ENCODE measurements around the gene DLK2. TPM values are rescaled to one million over a fixed set of nuclear protein-coding genes. Genes with fewer than 3 reads are reported as not detected.
"Not testable (repeated sequence)": the region's sequence is repeated elsewhere in the genome, so short reads cannot be mapped to it uniquely, and the experiment has no call there.

DLK2 gene
- total and polyA plus RNA-seq, 2 donors from 2014 or later, result 0.50 TPM; not detected in 1

DNA sequence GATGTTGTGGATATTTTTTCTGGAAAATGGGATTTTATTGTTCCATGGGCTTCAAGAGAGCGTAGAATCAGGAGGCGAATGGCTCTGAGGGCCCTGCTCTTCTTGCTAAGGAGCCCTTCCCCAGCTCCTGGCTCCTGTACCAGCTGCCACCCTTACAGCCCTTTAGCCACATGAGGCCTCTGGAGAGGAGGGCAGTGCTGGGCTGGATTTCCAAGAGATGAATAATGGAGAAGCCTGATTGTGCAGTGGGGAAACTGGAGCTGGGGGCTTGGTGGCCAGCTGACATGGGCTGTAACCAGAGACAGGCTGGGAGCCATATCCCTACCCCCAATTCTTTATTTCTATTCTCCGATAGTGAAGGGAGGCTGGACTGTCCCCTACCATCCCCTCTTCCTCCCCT lies 45.6 kb upstream of the DLK2 start:
- TF ChIP-seq, protein P1, sequence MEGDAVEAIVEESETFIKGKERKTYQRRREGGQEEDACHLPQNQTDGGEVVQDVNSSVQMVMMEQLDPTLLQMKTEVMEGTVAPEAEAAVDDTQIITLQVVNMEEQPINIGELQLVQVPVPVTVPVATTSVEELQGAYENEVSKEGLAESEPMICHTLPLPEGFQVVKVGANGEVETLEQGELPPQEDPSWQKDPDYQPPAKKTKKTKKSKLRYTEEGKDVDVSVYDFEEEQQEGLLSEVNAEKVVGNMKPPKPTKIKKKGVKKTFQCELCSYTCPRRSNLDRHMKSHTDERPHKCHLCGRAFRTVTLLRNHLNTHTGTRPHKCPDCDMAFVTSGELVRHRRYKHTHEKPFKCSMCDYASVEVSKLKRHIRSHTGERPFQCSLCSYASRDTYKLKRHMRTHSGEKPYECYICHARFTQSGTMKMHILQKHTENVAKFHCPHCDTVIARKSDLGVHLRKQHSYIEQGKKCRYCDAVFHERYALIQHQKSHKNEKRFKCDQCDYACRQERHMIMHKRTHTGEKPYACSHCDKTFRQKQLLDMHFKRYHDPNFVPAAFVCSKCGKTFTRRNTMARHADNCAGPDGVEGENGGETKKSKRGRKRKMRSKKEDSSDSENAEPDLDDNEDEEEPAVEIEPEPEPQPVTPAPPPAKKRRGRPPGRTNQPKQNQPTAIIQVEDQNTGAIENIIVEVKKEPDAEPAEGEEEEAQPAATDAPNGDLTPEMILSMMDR (IDR thresholded peaks at IDR 0.05; ENCODE audit: borderline replicate concordance, extremely low read depth, insufficient read depth), result no peak
- intact Hi-C loops (cut with DNase I), result loop anchor here (10.0 kb wide), 1 partner anchor 46 kb away; the partner anchor contains the start of gene DLK2
- H3K4me1 ChIP-seq (ENCODE audit: control insufficient read depth in 2 of 3, insufficient read depth in 2 of 3, low read depth in 1 of 3, low read length in 3 of 3), result peaks cover 0 to 9% (median 0%) of the 10 kb centered on the region in 3 donors
- H3K27ac ChIP-seq (ENCODE audit: low read depth in 2 of 2, low read length in 2 of 2), result no peak overlapping the region
- H3K4me3 ChIP-seq (ENCODE audit: low read length in 3 of 3), result no peak overlapping the region
- no peak overlapping the region for H3K9ac ChIP-seq (ENCODE audit: low read length in 3 of 3)
- no peak for FAIRE-seq
- no peaks in the 10 kb centered on the region for H3K27me3 ChIP-seq (ENCODE audit: control insufficient read depth, insufficient read depth, low read length)
- DNase-seq, result no peak
- no peaks in the 10 kb centered on the region for H3K9me3 ChIP-seq (ENCODE audit: control insufficient read depth in 2 of 3, insufficient read depth in 1 of 3, low read length in 3 of 3)
- H3K36me3 ChIP-seq (ENCODE audit: control insufficient read depth in 2 of 3, insufficient read depth in 3 of 3, low read length in 3 of 3), result peaks cover 5 to 61% (median 35%) of the 10 kb centered on the region in 3 donors

DNA sequence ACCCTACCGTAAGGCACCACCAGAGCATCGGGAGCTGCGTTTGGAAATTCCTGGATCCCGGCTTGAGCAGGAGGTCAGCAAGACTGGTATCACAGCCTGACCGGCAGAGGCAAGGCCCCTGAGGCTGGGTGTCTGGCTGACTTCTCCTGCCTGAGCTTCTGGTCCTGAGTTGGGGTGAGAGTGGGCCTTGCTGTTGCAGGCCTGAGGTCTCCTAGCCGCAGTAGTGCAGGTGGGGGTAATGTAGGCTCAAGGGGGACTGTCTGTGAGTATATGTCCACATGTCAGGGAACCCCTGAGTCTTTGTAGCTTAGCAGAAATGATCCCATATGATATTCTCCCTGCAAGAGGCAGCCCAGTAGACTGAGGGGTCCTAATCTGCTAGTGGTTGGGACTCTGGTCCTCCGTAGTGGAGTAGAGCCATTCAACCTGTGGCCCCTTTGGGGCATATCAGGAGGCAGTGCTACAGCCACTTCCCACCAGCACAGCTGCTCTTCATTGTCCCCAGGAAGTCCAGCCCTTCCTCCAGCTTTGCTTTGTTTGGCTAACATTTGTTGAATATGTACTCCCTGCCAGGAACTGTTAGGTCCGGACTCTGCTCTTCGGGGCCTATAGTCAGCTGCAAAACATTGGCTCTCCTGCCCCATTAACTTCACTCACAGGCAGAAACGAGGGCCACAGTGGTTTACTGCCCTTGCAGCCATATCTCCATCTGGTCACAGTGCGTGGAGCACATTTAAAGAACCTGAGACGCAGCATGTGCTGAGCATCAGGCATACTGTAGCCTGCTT lies 43.9 kb upstream of the DLK2 start:
- TF ChIP-seq, protein P1 (IDR thresholded peaks at IDR 0.05; ENCODE audit: borderline replicate concordance, extremely low read depth, insufficient read depth), result no peak
- H3K9ac ChIP-seq (ENCODE audit: low read length in 3 of 3), result no peak overlapping the region
- H3K4me1 ChIP-seq (ENCODE audit: control insufficient read depth in 2 of 3, insufficient read depth in 2 of 3, low read depth in 1 of 3, low read length in 3 of 3), result peaks cover 0 to 13% (median 2%) of the 10 kb centered on the region in 3 donors
- no peaks in the 10 kb centered on the region for H3K27me3 ChIP-seq (ENCODE audit: control insufficient read depth, insufficient read depth, low read length)
- H3K27ac ChIP-seq (ENCODE audit: low read depth in 2 of 2, low read length in 2 of 2), result no peak overlapping the region
- no peaks in the 10 kb centered on the region for H3K9me3 ChIP-seq (ENCODE audit: control insufficient read depth in 2 of 3, insufficient read depth in 1 of 3, low read length in 3 of 3)
- DNase-seq, result peak in 1 of 5 donors; percentile 26
- peaks cover 5 to 55% (median 32%) of the 10 kb centered on the region in 3 donors for H3K36me3 ChIP-seq (ENCODE audit: control insufficient read depth in 2 of 3, insufficient read depth in 3 of 3, low read length in 3 of 3)
- no peak for FAIRE-seq
- intact Hi-C loops (cut with DNase I), result no loop called here
- no peak overlapping the region for H3K4me3 ChIP-seq (ENCODE audit: low read length in 3 of 3)

DNA sequence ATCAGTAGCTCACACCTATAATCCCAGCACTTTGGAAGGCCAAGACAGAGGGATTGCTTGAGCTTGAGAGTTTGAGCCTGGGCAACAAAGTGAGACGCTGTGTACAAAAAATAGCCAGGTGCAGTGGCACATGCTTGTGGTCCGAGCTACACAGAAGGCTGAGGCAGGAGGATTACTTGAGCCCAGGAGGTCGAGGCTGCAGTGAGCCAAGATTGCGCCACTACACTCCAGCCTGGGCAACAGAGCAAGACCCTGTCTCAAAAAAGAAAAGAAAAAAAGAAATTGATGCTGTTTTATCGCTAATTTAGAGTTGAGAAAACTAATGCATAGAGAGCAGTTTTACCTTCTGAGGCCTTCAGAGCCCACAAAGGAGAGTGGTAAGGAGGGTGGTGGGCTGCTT lies 42.9 kb upstream of the DLK2 start:
- intact Hi-C loops (cut with DNase I); DNase-seq; FAIRE-seq; H3K9ac ChIP-seq (ENCODE audit: low read length in 3 of 3); H3K4me3 ChIP-seq (ENCODE audit: low read length in 3 of 3); H3K9me3 ChIP-seq (ENCODE audit: control insufficient read depth in 2 of 3, insufficient read depth in 1 of 3, low read length in 3 of 3); H3K27ac ChIP-seq (ENCODE audit: low read depth in 2 of 2, low read length in 2 of 2); H3K27me3 ChIP-seq (ENCODE audit: control insufficient read depth, insufficient read depth, low read length): not testable (repeated sequence)
- H3K4me1 ChIP-seq (ENCODE audit: control insufficient read depth in 2 of 3, insufficient read depth in 2 of 3, low read depth in 1 of 3, low read length in 3 of 3), result peaks cover 0 to 15% (median 10%) of the 10 kb centered on the region in 3 donors
- peaks cover 5 to 50% (median 32%) of the 10 kb centered on the region in 3 donors for H3K36me3 ChIP-seq (ENCODE audit: control insufficient read depth in 2 of 3, insufficient read depth in 3 of 3, low read length in 3 of 3)

DNA sequence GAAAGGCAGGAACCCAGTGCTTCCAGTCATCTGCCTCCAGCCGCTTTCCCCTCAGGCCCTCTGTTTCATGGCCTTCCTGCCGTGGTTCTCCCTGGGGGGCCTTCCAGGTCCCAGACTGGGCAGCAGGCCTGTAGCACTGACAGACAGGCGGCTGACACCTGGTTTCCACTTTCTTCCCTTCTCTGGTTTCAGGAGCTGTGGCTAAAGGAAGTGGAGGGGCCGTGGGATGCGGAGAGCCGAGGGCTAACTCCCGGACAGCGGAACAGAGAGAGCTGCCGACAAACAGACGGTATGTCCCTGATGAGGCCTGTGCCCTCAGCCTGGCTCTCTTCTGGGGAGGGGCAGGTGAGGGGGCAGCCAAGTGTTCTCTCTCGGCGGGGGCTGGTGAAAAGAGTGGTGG lies 42.3 kb upstream of the DLK2 start:
- intact Hi-C loops (cut with DNase I), result no loop called here
- peaks cover 5 to 44% (median 32%) of the 10 kb centered on the region in 3 donors for H3K36me3 ChIP-seq (ENCODE audit: control insufficient read depth in 2 of 3, insufficient read depth in 3 of 3, low read length in 3 of 3)
- TF ChIP-seq, protein P1 (IDR thresholded peaks at IDR 0.05; ENCODE audit: borderline replicate concordance, extremely low read depth, insufficient read depth), result no peak
- no peak overlapping the region for H3K27ac ChIP-seq (ENCODE audit: low read depth in 2 of 2, low read length in 2 of 2)
- no peak for FAIRE-seq
- no peaks in the 10 kb centered on the region for H3K27me3 ChIP-seq (ENCODE audit: control insufficient read depth, insufficient read depth, low read length)
- no peak overlapping the region for H3K4me3 ChIP-seq (ENCODE audit: low read length in 3 of 3)
- no peaks in the 10 kb centered on the region for H3K9me3 ChIP-seq (ENCODE audit: control insufficient read depth in 2 of 3, insufficient read depth in 1 of 3, low read length in 3 of 3)
- H3K9ac ChIP-seq (ENCODE audit: low read length in 3 of 3), result no peak overlapping the region
- peak in 3 of 5 donors; percentile 23 to 42 (median 31) for DNase-seq
- peaks cover 0 to 15% (median 12%) of the 10 kb centered on the region in 3 donors for H3K4me1 ChIP-seq (ENCODE audit: control insufficient read depth in 2 of 3, insufficient read depth in 2 of 3, low read depth in 1 of 3, low read length in 3 of 3)

Data from kidney (tissue), 14 donors.